IMR-90 (cell line): ENCODE measurements around the gene FNDC5. TPM values are rescaled to one million over a fixed set of nuclear protein-coding genes. Genes with fewer than 3 reads are reported as not detected.

ENCODE experiments used
- ATAC-seq: fragments of 200-7000 bp; cut with Tn5 transposase; 2 replicates; pipeline ENCODE4 v1.9.1; 2020; ENCODE audit warnings: low read depth, mild to moderate bottlenecking, moderate library complexity
- BruUV-seq: library from RNA; stranded (reverse); fragments of 400-500 nt; replicated peaks from 2 replicates; lab custom pipeline; 2021; lab: Mats Ljungman, UMichigan
- CTCF ChIA-PET: fragments of 300-600 bp; formaldehyde crosslinking; extraction: SDS; loops from one replicate; lab custom pipeline; 2021; ENCODE audit warnings: antibody characterized with exemption; lab: Yijun Ruan, JAX
- POLR2A ChIA-PET: fragments of 300-600 bp; sonication (Branson Sonifier 250); formaldehyde crosslinking; loops from one replicate; lab custom pipeline; 2022; ENCODE audit warnings: antibody characterized with exemption; ENCODE audit not compliant: unreplicated experiment; lab: Charles Lee
- DNase-seq: peaks from one replicate; pipeline ENCODE4 v3.0.0; 2013
- H2AFZ ChIP-seq: replicated peaks from 2 replicates; pipeline ENCODE3; 2013; ENCODE audit warnings: low read length, mild to moderate bottlenecking; ENCODE audit not compliant: poor library complexity
- H2AK5ac ChIP-seq: 2 replicates; pipeline ENCODE4 v1.6.1; 2013; ENCODE audit warnings: low read depth, low read length, inconsistent platforms
- H2AK9ac ChIP-seq: replicated peaks from 2 replicates; pipeline ENCODE3; 2013; ENCODE audit warnings: mild to moderate bottlenecking, low read depth, low read length, moderate library complexity; ENCODE audit not compliant: poor library complexity
- H2BK120ac ChIP-seq: 2 replicates; pipeline ENCODE4 v1.6.1; 2013; ENCODE audit warnings: low read depth, low read length, inconsistent platforms
- H2BK15ac ChIP-seq: 3 replicates; pipeline ENCODE4 v1.6.1; 2013; ENCODE audit warnings: low read depth, low read length, inconsistent platforms
- H2BK20ac ChIP-seq: 2 replicates; pipeline ENCODE4 v1.6.1; 2013; ENCODE audit warnings: low read depth, mild to moderate bottlenecking, inconsistent platforms, low read length, moderate library complexity
- H2BK5ac ChIP-seq: 2 replicates; pipeline ENCODE4 v1.6.1; 2013; ENCODE audit warnings: mild to moderate bottlenecking, low read depth, low read length, inconsistent platforms; ENCODE audit not compliant: poor library complexity, severe bottlenecking
- H3K14ac ChIP-seq: replicated peaks from 2 replicates; pipeline ENCODE4 v1.6.1; 2013; ENCODE audit warnings: low read depth, low read length, inconsistent platforms
- H3K18ac ChIP-seq: 2 replicates; pipeline ENCODE4 v1.6.1; 2013; ENCODE audit warnings: low read depth, low read length, control low read depth
- H3K23ac ChIP-seq: 2 replicates; pipeline ENCODE4 v1.6.1; 2013; ENCODE audit warnings: low read depth, low read length, inconsistent platforms
- H3K27ac ChIP-seq: 2 replicates; pipeline ENCODE4 v1.5.1; 2013; ENCODE audit warnings: mild to moderate bottlenecking, control low read depth, low read length; ENCODE audit not compliant: insufficient read depth
- H3K27me3 ChIP-seq: 2 replicates; pipeline ENCODE4 v1.6.1; 2013; ENCODE audit warnings: low read length; ENCODE audit not compliant: control insufficient read depth, insufficient read depth
- H3K36me3 ChIP-seq: 2 replicates; pipeline ENCODE4 v1.6.1; 2013; ENCODE audit warnings: low read length, mixed read lengths; ENCODE audit not compliant: control insufficient read depth, insufficient read depth
- H3K4ac ChIP-seq: 2 replicates; pipeline ENCODE4 v1.6.1; 2013; ENCODE audit warnings: low read depth, low read length, inconsistent platforms
- H3K4me1 ChIP-seq: 2 replicates; pipeline ENCODE4 v1.6.1; 2013; ENCODE audit warnings: low read length, mixed read lengths; ENCODE audit not compliant: control insufficient read depth, insufficient read depth
- H3K4me2 ChIP-seq: 2 replicates; pipeline ENCODE4 v1.6.1; 2013; ENCODE audit warnings: low read depth, mild to moderate bottlenecking, control low read depth, low read length, moderate library complexity
- H3K4me3 ChIP-seq: 2 replicates; pipeline ENCODE4 v1.5.1; 2013; ENCODE audit warnings: low read depth, mild to moderate bottlenecking, control low read depth, low read length, moderate library complexity; ENCODE audit not compliant: insufficient read depth
- H3K56ac ChIP-seq: 2 replicates; pipeline ENCODE4 v1.6.1; 2013; ENCODE audit warnings: low read length, inconsistent platforms; ENCODE audit not compliant: insufficient read depth; ENCODE audit errors: extremely low read depth
- H3K79me1 ChIP-seq, 2 experiments: 2 replicates each; pipeline ENCODE4 v1.6.1; 2013; ENCODE audit warnings: low read length in 2 of 2, inconsistent platforms in 1 of 2, low read depth in 1 of 2
- H3K9ac ChIP-seq: 2 replicates; pipeline ENCODE4 v1.6.1; 2013; ENCODE audit warnings: low read depth, low read length, control low read depth
- H3K9me1 ChIP-seq: 2 replicates; pipeline ENCODE4 v1.6.1; 2013; ENCODE audit warnings: low read length, inconsistent platforms; ENCODE audit not compliant: insufficient read depth
- H3K9me3 ChIP-seq: 2 replicates; pipeline ENCODE4 v1.6.1; 2013; ENCODE audit warnings: low read length; ENCODE audit not compliant: control insufficient read depth, insufficient read depth
- H4K20me1 ChIP-seq: 2 replicates; pipeline ENCODE4 v1.6.1; 2013; ENCODE audit warnings: low read length, inconsistent platforms; ENCODE audit not compliant: insufficient read depth
- H4K5ac ChIP-seq: 2 replicates; pipeline ENCODE4 v1.6.1; 2013; ENCODE audit warnings: mild to moderate bottlenecking, low read depth, low read length, control low read depth
- H4K8ac ChIP-seq, 2 experiments: 2 replicates each; pipeline ENCODE4 v1.6.1; 2013; ENCODE audit warnings: low read depth in 2 of 2, low read length in 2 of 2, control low read depth in 1 of 2, inconsistent platforms in 1 of 2
- H4K91ac ChIP-seq: 2 replicates; pipeline ENCODE4 v1.6.1; 2013; ENCODE audit warnings: low read depth, low read length, inconsistent platforms; ENCODE audit not compliant: insufficient read depth
- BHLHE40 ChIP-seq: fragments of 150-350 bp; IDR thresholded peaks from 2 replicates; pipeline ENCODE4 v1.6.1; 2016; ENCODE audit warnings: mild to moderate bottlenecking, low read depth, low read length
- CTCF ChIP-seq: conservative IDR thresholded peaks from 2 replicates; pipeline ENCODE4 v1.5.1; 2012; ENCODE audit warnings: mild to moderate bottlenecking, low read depth, low read length, improper control_type of control experiment
- ELK1 ChIP-seq: fragments of 150-350 bp; IDR thresholded peaks from 2 replicates; pipeline ENCODE4 v1.6.1; 2016; ENCODE audit warnings: low read depth, mild to moderate bottlenecking, low read length, moderate library complexity, borderline replicate concordance
- MXI1 ChIP-seq: IDR thresholded peaks from 2 replicates; pipeline ENCODE4 v1.6.1; 2012; ENCODE audit warnings: low read depth, mild to moderate bottlenecking, low read length, moderate library complexity, borderline replicate concordance
- POLR2A ChIP-seq: IDR thresholded peaks from 2 replicates; pipeline ENCODE4 v1.6.1; 2012; ENCODE audit warnings: mild to moderate bottlenecking, low read depth, low read length
- RFX5 ChIP-seq: IDR thresholded peaks from 2 replicates; pipeline ENCODE4 v1.8.0; 2012; ENCODE audit warnings: low read depth, mild to moderate bottlenecking, low read length, moderate library complexity
- WGBS, 2 experiments: methylation state at CpG; one replicate each; pipeline versions ENCODE4 v1.1.5 to v1.1.7; 2013; ENCODE audit warnings: missing lambda C conversion rate in 2 of 2; ENCODE audit not compliant: insufficient read length in 1 of 2; ENCODE audit errors: extremely low coverage in 2 of 2; 5-methylcytosine and 5-hydroxymethylcytosine counted together
- dilution Hi-C: fragments of 300-500 bp; cut with HindIII; formaldehyde crosslinking; loops from one replicate; pipeline ENCODE4 v1.14.3; 2018; ENCODE audit warnings: low sequenced_read_pairs; ENCODE audit not compliant: unreplicated experiment
- in situ Hi-C: fragments of 300-500 bp; cut with MboI; formaldehyde crosslinking; loops from 3 replicates; pipeline ENCODE4 v1.14.3; 2019; ENCODE audit warnings: low sequenced_read_pairs, inconsistent platforms, mixed read lengths
- intact Hi-C: fragments of 100-400 bp; cut with micrococcal nuclease; formaldehyde crosslinking; loops from 2 replicates; pipeline ENCODE4 v1.10.0; 2022
- polyA plus RNA-seq, 3 experiments: library from polyadenylated mRNA; depleted of rRNA; stranded (reverse); fragments of >200 nt; gene quantifications; 2 replicates each; pipeline ENCODE4 v1.2.3, GENCODE V29; 2012; ENCODE audit warnings: low replicate concordance in 1 of 3
- total RNA-seq: library from RNA; depleted of rRNA; stranded (reverse); fragments of >200 nt; gene quantifications from 2 replicates; pipeline ENCODE4 v1.2.3, GENCODE V29; 2012

Gene FNDC5
- total and polyA plus RNA-seq, 2 of the 4 experiments (the other 2 are of a cell fraction) = 1.2 to 1.6 TPM

GRCh38 chr1:32907435-32907834 lies 36.7 kb upstream of the FNDC5 start:
- Histone ChIP-seq H4K5ac (no peak overlapping the region), H2BK5ac (no peak overlapping the region), H3K4me3 (no peak overlapping the region), H3K27me3 (peaks cover 2% of the 10 kb centered on the region; the same call in 1 of the 2 replicates), H3K9me1 (no peaks in the 10 kb centered on the region), H3K18ac (no peak overlapping the region), H3K27ac (no peak overlapping the region), H2BK20ac (no peak overlapping the region), H2AK9ac (no peak overlapping the region), H3K56ac (no peak overlapping the region), H3K36me3 (no peaks in the 10 kb centered on the region), H3K9me3 (no peaks in the 10 kb centered on the region), H3K23ac (no peak overlapping the region), H2BK15ac (no peak overlapping the region), H4K20me1 (no peaks in the 10 kb centered on the region), H2AK5ac (no peak overlapping the region), H3K79me1 (no peaks in the 10 kb centered on the region), H4K91ac (no peak overlapping the region), H3K9ac (no peak overlapping the region), H3K4ac (no peak overlapping the region), H3K4me1 (no peaks in the 10 kb centered on the region), H4K8ac (no peak overlapping the region), H2BK120ac (no peak overlapping the region), H2AFZ (peak overlapping the region; percentile 11), H3K4me2 (0 out of 2 replicates have a peak overlapping the region, but pooled peaks have one; percentile 17), H3K14ac (no peak overlapping the region; the same call in 1 of the 2 replicates)
- intact Hi-C loops (no loop called here), dilution Hi-C loops (no loop called here), in situ Hi-C loops (no loop called here)
- ATAC-seq (peak; percentile 63), DNase-seq (peak; percentile 48)
- CTCF ChIA-PET = no interaction called here
- BruUV-seq = no TSS peak
- TF ChIP-seq MXI1 = no peak
- no peak for TF ChIP-seq POLR2A
- no peak for TF ChIP-seq ELK1
- no peak for TF ChIP-seq CTCF
- no peak for TF ChIP-seq BHLHE40
- TF ChIP-seq RFX5 = no peak
- 83% methylated on average over 1 of the region's 4 CpGs; no CpG with 5 or more reads in 1 of the 2 experiments for WGBS, 2 experiments
- POLR2A ChIA-PET = no interaction called here
